ENCODE results near the gene NKX1-1. TPM values are rescaled to one million over a fixed set of nuclear protein-coding genes. Genes with fewer than 3 reads are reported as not detected.

Gene NKX1-1
- total RNA-seq, 1 donor from 2014 or later = not detected

DNA sequence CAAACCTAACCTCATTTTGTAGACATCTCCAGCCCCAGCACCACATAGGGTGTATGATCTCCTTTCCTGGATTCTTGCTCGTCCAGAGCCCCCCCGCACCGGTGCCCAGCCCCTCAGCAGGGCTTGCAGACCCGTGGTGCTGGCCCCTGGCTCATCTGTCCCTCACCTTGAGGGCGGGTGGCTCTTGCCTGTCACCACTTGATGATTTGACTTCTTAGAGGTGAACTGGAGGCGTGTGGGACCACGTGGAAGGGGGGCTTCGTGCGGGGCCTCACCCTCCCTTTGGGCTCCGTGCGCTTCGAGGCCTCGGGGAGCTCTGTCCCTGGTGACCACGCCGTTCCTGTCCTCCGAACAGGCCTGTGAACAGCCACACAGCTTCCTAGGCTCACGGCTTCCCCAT, 43.7 kb downstream of the NKX1-1 start:
- intact Hi-C loops (cut with micrococcal nuclease) = no loop called here

DNA sequence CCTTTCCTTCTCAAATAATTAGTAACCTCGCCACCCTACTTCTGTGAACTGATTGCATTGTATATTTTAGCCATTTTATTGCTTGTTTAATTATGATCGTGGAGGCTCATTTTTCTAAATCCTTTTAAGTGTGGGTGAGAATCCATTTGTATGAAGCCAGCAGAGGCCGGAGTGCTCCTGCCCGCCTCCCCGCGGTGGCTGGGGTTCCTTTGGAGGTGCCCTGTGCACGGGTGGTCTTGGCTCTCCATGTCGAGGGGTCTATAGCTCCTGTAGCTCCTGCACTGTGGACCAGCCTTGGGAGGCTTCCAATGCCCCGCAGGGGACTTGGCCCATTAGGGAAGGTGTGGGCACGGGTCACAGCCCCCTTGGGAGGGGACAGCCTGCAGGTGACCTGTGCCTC, 44.2 kb downstream of the NKX1-1 start:
- intact Hi-C loops (cut with micrococcal nuclease) = no loop called here

DNA sequence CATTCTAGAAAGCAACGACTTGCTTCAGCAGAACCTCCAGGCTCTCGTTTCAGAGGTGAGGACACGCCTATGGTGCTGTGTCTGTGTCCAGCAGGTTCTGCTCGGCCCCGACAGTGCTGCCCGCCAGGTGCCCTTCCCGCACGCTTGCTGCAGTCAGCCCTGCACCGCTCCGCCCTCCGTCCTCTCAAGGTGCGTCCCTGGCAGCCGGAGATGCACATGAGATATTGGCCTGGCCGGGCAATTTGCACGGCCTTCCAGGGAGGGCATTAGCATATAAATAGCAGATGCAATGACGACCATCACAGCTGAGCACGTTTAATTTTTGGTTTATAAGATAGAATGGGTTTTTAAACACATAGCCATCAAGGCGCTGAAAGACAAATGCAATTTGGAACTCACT, 44.8 kb downstream of the NKX1-1 start:
- intact Hi-C loops (cut with micrococcal nuclease) = no loop called here

DNA sequence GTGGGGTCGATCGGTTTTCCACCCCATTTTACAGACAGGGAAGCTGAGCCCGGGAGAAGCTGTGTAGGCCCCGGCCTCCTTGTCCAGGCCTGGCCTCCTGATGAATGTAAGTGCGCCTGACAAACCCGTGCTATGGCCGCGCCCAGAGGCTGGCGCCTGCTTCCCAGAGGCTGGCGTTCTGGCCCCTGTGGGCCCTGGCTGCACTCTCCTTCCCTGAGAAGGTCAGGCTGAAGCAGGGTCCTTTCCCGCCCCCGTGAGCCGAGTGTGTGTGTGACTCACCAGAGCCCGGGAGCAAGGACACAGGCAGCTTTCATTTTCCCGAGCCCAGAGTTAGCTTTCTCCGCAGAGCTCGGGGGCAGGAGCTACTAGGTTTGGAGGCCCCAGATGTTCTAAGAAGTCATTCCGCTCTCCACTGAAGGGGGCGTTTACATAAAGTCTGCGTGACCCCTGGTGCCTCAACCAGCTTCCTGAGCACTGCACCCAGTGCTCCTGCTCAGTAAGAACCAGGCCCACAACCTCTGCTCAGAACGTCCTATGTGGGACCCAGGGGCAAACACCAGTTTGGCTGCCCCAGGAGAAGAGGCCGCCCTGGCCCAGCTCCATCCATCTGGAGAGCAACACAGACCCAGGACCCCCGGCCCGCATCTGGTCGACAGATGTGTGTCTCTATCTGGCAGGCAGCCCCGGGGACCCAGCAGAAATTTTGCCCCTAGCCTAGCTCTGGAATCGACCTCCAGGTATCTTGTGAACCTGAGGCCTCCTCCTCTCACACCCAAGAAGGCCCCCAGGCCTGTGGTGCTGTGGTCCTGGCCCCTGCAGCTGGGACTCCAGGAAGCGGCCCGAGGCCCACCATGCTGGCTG, 45.6 kb downstream of the NKX1-1 start:
- intact Hi-C loops (cut with micrococcal nuclease) = no loop called here

DNA sequence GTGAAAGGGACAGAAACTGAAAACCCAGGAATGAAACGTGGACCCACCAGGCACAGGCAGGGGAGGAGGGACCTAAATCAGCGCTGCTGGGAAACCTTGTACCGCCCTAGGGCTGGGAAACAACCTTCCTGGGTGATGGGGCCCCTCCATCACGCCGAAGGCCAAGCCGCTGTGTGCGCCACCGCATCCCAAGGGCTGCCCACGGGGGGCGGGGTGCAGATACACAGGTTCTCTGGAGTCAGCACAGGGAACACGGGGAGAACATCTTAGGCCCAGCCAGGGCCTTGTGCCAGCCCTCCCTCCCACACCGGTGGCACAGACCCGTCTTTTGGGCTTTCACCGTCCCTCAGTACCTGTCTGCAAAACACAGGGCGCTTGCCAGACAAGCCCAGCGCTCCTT, 46.3 kb downstream of the NKX1-1 start:
- intact Hi-C loops (cut with micrococcal nuclease) = no loop called here

DNA sequence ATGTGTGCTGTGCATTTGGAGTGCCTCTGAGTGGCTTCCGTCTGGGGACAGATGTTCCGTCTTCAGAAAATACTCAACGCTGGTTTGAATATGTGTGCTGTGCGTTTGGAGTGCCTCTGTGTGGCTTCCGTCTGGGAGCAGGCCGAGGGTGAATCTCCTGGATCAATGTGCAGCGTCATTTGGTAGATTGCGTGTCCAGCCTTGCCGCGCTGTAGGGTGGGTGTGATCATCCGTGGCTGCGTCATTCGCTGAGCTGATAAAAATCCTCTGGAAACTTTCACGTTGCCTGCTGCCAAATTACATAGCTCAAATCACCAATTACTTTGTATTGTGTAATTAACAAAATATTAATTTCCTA, 47.1 kb downstream of the NKX1-1 start:
- intact Hi-C loops (cut with micrococcal nuclease) = no loop called here

DNA sequence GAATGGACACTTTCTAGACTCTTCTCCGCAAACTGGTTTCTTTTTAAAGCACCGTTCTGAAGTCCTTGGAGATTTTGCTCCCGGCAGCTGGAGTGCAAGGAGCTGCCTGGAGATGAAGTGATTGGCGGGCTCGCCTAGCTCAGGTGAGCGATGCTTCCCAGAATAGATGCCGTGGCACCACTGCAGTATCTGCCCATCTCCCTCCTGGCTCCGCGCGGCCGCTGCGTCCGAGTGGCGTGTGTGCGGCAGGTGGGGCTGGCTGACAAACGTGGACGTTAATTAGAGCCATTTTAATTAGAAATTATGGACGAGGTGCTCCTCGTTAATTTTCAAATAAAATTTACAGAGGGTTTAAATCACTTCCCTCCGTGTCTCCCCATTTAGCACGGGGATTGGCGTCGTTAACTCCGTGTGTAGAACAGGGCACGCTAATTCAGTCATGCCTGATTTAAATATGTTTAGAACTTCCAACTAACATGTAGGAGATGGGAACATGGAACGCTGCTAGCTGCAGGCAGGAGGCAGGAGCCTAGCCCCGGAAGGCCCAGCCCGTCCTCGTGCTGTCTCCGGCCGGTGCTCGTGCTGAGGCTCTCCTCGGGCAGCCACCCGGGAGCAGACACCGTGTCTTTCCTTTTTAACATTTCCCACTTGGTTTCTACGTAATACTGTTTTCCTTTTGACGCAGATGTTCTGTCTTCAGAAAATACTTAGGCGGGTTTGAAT, 47.7 kb downstream of the NKX1-1 start:
- intact Hi-C loops (cut with micrococcal nuclease) = no loop called here

DNA sequence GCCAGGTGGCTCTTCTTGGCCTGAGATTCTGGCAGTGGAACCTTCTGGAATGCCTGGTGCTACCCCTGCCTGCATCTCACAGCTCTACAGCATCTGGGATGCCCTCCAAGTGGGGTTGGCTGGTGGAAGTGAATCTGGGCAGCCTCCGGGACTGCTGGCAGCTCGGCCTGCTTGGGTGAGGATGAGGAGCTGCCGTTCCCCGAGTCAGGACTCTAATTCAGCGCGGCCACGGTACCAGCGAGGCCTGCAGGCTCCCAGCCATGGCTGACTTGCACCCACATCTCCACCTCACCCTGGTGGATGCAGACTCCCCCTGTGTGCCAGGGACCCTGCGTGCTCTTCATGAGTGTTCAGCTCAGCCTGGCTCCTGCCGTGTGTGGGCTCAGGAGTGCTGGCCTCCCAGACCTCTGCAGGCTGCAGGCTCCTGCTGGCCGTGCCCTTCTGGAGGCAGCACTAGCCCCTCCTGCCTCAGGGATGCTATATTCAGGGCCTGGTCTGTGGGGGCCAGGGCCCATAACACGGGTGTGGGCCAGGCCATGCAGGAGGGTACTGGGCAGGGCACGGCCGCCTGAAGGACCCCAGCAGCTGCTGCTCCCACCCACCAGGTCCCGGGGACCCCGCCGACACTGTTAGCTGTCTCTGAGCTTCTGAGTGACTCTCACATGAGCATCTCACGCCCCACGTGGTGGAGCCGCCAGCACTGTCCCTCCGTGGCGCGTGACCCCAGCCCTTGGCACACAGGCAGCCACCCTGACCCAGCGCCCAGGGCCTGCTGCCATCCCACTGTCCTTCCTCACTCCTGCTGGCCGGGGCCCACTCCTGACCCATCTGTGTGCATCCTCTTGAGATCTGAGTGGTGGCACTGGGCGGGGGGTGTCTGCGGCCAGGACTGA, 48.6 kb downstream of the NKX1-1 start:
- intact Hi-C loops (cut with micrococcal nuclease) = loop anchor here (2.0 kb wide), 1 partner anchor 155 kb away; no protein-coding TSS in a partner anchor

DNA sequence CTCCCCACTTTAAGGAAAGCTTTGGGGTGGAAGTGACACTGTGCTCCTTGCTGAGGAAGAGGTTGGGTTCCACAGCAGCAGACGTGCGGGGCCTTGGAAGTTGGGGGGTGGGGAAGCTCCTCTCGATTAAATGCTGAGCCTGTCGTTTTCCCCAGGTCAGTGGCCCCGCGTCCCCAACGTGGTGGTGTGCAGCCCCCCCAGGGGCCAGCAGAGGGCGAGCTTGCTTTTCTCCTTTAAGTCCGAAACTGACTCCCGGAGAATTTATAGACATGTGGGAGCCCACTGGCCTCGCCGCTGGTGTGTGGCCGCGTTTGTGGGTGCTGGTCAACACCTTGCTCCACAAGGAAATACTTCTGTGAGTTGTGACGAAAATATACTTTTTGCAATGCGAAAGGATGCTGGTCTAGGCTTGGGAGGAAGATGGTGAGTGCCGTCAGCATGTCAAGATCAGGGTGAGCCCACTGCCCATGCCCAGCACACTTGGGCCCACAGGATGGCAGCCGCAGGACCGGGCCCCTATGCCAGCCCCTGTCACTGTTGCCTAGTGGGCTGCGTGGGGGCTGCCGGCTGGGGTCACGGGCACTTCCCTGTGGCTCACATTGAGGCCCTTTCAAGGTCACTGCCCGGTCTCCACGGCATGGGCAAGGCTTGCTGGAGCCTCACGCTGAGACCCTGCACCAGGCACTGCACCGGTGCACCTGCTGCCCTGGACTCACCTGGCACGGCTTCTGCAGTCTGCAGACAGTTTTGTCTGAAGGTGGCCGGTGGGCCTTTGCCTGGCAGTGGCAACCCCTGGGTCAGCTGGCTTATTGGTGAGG, 49.9 kb downstream of the NKX1-1 start:
- intact Hi-C loops (cut with micrococcal nuclease) = loop anchor here (2.0 kb wide), 1 partner anchor 156 kb away; no protein-coding TSS in a partner anchor

DNA sequence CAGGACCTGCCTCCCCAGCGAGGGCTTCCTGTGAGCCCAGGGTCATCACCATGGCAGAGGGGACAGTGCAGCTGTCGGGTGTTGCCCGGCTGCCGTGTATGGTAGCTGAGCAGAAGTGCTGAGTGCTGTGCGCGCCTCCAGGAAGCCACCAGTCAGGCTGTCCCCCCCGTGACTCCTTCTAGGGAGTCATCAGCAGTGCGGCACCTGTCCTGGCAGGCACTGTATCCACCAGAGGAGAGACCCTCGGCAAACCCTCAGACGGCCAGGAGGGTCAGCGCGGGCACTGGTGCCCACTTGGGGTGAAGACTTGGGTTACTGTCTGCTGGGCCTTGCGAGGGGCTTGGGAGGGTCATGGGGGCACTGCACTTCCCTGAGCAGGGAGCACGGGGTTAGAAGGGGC, 50.9 kb downstream of the NKX1-1 start:
- intact Hi-C loops (cut with micrococcal nuclease) = no loop called here

DNA sequence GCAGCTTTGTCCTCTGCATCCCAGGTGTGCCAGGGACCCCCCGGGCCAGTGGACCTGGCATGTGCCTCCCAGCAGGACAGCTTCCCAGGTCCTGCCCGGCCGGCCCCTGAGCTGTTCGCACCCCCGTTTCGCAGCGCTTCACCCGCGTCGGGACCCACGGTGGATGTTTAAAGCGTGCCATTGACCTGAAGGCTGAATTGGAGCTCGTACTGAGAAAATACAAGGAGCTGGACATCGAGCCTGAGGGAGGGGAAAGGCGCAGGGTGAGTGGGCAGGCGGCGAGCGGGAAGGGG, 51.3 kb downstream of the NKX1-1 start:
- intact Hi-C loops (cut with micrococcal nuclease) = no loop called here

DNA sequence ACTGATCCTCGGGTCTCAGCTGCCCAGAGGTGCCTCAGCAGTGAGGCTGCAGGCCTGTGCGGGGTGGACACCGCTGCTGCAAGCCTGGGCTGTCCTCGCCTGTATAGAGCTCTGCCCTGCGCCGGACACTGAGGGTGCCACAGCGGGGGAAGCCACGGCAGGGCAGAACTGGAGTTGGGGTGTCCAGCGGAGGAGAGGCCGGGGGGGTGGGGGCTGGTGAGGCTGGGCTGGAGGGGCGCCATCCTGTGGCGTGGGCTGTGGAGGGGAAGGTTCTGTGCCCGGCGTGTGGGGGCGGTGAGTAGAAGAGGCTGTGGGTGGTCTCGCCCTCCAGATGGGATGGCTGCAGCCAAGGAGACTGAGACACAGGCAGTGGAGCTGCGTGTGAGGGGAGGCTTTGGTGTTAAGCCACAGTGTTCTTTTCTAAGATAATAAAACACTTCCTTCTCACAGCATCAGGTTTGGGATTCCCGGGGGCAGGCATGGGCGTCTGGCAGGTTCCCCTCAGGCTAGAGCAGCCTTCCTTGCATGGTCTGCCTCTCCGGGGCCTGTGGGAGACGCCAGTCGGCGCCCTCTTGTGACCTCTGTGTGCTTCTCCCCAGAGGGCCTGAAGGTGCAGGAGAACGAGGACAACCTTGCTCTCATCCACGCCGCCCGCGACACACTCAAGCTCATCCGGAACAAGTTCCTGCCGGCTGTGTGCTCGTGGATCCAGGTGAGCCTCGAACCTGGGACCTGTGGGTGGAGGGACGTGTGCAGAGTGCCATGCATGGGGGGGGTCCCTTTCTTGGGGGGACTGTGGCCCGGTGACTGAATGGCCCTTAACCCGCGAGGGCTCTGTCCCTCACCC, 51.9 kb downstream of the NKX1-1 start:
- intact Hi-C loops (cut with micrococcal nuclease) = no loop called here

DNA sequence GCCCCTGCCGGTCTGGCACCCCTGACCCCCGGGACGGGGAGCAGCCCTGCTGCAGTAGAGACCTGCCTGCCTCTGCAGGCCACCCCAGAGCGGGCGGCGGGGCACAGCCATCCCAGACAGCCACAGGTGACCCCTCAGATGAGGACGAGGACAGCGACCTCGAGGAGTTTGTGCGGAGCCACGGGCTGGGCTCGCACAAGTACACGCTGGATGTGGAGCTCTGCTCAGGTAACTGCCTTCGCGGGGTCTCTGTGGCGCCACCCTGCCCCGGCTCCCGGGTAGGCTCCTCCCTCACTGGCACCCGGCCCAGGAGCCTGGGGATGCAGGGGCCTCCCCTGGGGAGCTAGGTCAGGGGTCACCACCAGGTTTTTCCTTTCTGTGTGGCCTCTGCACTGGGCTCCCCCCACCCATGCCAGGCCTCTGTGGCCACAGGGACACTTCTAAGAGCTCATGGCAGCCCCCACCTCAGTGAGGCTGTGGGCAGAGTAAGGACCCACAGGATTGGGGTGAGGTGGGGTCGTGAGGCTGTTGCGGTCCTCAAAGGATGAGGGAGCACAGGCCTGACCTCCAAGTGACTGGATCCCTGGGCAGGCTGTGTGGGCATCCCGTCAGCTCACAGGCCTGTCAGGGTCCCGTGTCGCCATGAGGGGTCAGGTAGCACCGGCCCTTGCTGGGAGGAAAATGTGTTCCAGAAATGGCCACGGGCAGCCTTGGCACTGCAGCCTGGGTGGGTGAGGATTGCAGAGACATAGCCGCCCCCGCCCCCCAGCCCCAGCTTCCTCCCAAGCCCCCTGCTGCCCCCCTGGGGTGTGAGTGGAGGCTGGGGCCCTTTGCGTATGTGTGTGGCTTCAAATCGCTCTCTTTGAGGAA, 52.8 kb downstream of the NKX1-1 start:
- intact Hi-C loops (cut with micrococcal nuclease) = no loop called here

Other genes with a start within 250 kb of the NKX1-1 start
- gene SPON2, start 233.9 kb downstream of the NKX1-1 start, total RNA-seq = 14.0 and 16.5 TPM in 2 replicates
- 216 and 225 TPM in 2 replicates for gene CTBP1, start 157.3 kb downstream of the NKX1-1 start, total RNA-seq
- gene MAEA, start 116.6 kb downstream of the NKX1-1 start, total RNA-seq = 73.4 and 73.9 TPM in 2 replicates
- 23.3 and 25.4 TPM in 2 replicates for gene UVSSA, start 59.2 kb downstream of the NKX1-1 start, total RNA-seq